A549 (cell line): Measurements from ENCODE around the gene TMEM200C. TPM values are rescaled to one million over a fixed set of nuclear protein-coding genes. Genes with fewer than 3 reads are reported as not detected.

Experiments
- ATAC-seq, 2 experiments: fragments of 200-7000 bp in 1 of 2; fragments of >200 bp in 1 of 2; cut with Nextera tagmentation in 1 of 2; cut with Tn5 transposase in 1 of 2; 3 replicates each; pipeline versions ENCODE4 v1.8.0 to v1.9.1; 2018 to 2020; ENCODE audit warnings: mild to moderate bottlenecking in 1 of 2, moderate library complexity in 1 of 2
- CTCF ChIA-PET: fragments of 300-600 bp; sonication (Branson Sonifier 250); formaldehyde crosslinking; extraction: SDS; loops from one replicate; lab custom pipeline; 2021; ENCODE audit warnings: antibody characterized with exemption, inconsistent platforms; lab: Yijun Ruan, JAX
- POLR2A ChIA-PET: fragments of 350-600 bp; formaldehyde crosslinking; extraction: SDS; loops from one replicate; lab custom pipeline; 2021; ENCODE audit warnings: antibody characterized with exemption, inconsistent platforms; lab: Yijun Ruan, JAX
- DNase-seq, 2 experiments: peaks; one replicate each; pipeline versions ENCODE4 v3.0.0 to v3.0.0-alpha.2; 2011 to 2016; ENCODE audit warnings: low read depth in 1 of 2, low spot score in 1 of 2
- FAIRE-seq: peaks from 2 replicates; lab custom pipeline; 2011; peaks lifted over from hg19 to GRCh38; lab: Jason Lieb, UNC
- H3K27ac ChIP-seq, 2 experiments: fragments of >200 bp; sonication (Bioruptor Twin); formaldehyde crosslinking; 3 replicates each; pipeline ENCODE4 v1.5.1; 2016 to 2017
- H3K4me1 ChIP-seq: fragments of >200 bp; sonication (Bioruptor Twin); formaldehyde crosslinking; 3 replicates; pipeline ENCODE4 v1.6.1; 2016
- H3K4me2 ChIP-seq: fragments of >200 bp; sonication (Bioruptor Twin); formaldehyde crosslinking; 3 replicates; pipeline ENCODE4 v1.6.1; 2016
- H3K4me3 ChIP-seq: fragments of >200 bp; sonication (Bioruptor Twin); formaldehyde crosslinking; 3 replicates; pipeline ENCODE4 v1.5.1; 2016
- H3K9me3 ChIP-seq: fragments of >200 bp; sonication (Bioruptor Twin); formaldehyde crosslinking; 3 replicates; pipeline ENCODE4 v1.6.1; 2016
- CBX2 ChIP-seq: fragments of 200-600 bp; sonication (generic); IDR thresholded peaks from 2 replicates; pipeline ENCODE4 v1.6.1; 2016; ENCODE audit warnings: low read depth, mild to moderate bottlenecking, borderline replicate concordance
- CHD2 ChIP-seq: fragments of 150-350 bp; IDR thresholded peaks from 2 replicates; pipeline ENCODE4 v1.6.1; 2014; ENCODE audit warnings: low read length; ENCODE audit not compliant: partially characterized antibody
- EP300 ChIP-seq, 2 experiments: fragments of >200 bp; sonication (Bioruptor Twin); formaldehyde crosslinking; IDR thresholded peaks; 2 replicates in 1 of 2; 3 replicates in 1 of 2; pipeline ENCODE4 v1.6.1; 2016 to 2017
- FOSB ChIP-seq: fragments of 250-450 bp; sonication (Bioruptor Pico); IDR thresholded peaks from 2 replicates; pipeline ENCODE4 v1.5.0; 2020; ENCODE audit warnings: mild to moderate bottlenecking, moderate library complexity
- FOSL2 ChIP-seq, 2 experiments: fragments of 450-650 bp in 1 of 2; fragments of >200 bp in 1 of 2; sonication (Bioruptor Twin) in 1 of 2; formaldehyde crosslinking; IDR thresholded peaks; 2 replicates each; pipeline versions ENCODE4 v1.5.0 to v1.6.1; 2016 to 2020; ENCODE audit warnings: mild to moderate bottlenecking in 1 of 2, moderate library complexity in 1 of 2
- GATA3 ChIP-seq: IDR thresholded peaks from 2 replicates; pipeline ENCODE4 v1.6.1; 2012; ENCODE audit warnings: borderline replicate concordance
- HDAC2 ChIP-seq: fragments of 200-600 bp; sonication (generic); IDR thresholded peaks from 2 replicates; pipeline ENCODE4 v1.6.1; 2016
- HOXB13 ChIP-seq: fragments of 250-450 bp; sonication (Bioruptor Pico); IDR thresholded peaks from 2 replicates; pipeline ENCODE4 v1.5.0; 2020; ENCODE audit warnings: low read depth, mild to moderate bottlenecking, moderate library complexity
- JUNB ChIP-seq: fragments of >200 bp; sonication (Bioruptor Twin); formaldehyde crosslinking; IDR thresholded peaks from 2 replicates; pipeline ENCODE4 v1.6.1; 2016
- KDM1A ChIP-seq: fragments of 200-600 bp; sonication (generic); IDR thresholded peaks from 2 replicates; pipeline ENCODE4 v1.6.1; 2016; ENCODE audit warnings: low read depth, mild to moderate bottlenecking
- KDM5A ChIP-seq: fragments of 200-600 bp; sonication (generic); IDR thresholded peaks from 2 replicates; pipeline ENCODE4 v1.6.1; 2016; ENCODE audit warnings: antibody characterized with exemption, mild to moderate bottlenecking
- MAZ ChIP-seq: fragments of 150-350 bp; IDR thresholded peaks from 2 replicates; pipeline ENCODE4 v1.6.1; 2014; ENCODE audit warnings: antibody characterized with exemption, low read depth, low read length, borderline replicate concordance
- MYC ChIP-seq: IDR thresholded peaks from 2 replicates; pipeline ENCODE4 v1.6.1; 2012; ENCODE audit warnings: mild to moderate bottlenecking, inconsistent platforms, low read length, improper control_type of control experiment, borderline replicate concordance
- NR3C1 ChIP-seq: fragments of >200 bp; sonication (Bioruptor Twin); formaldehyde crosslinking; IDR thresholded peaks from 3 replicates; pipeline ENCODE4 v1.6.1; 2017
- POLR2A ChIP-seq: IDR thresholded peaks from 2 replicates; pipeline ENCODE4 v1.6.1; 2012; ENCODE audit warnings: mild to moderate bottlenecking, low read length
- POLR2AphosphoS2 ChIP-seq: conservative IDR thresholded peaks from 2 replicates; pipeline ENCODE4 v1.6.1; 2012; ENCODE audit warnings: low read length, improper control_type of control experiment, inconsistent platforms
- RAD21 ChIP-seq, 2 experiments: fragments of >200 bp in 1 of 2; sonication (Bioruptor Twin) in 1 of 2; formaldehyde crosslinking in 1 of 2; IDR thresholded peaks in 1 of 2; conservative IDR thresholded peaks in 1 of 2; 2 replicates in 1 of 2; 3 replicates in 1 of 2; pipeline ENCODE4 v1.6.1; 2012 to 2018; ENCODE audit warnings: inconsistent platforms in 1 of 2
- RFX5 ChIP-seq: fragments of 450-650 bp; IDR thresholded peaks from 2 replicates; pipeline ENCODE4 v1.7.1; 2014; ENCODE audit warnings: antibody characterized with exemption, mild to moderate bottlenecking, moderate library complexity
- SREBF2 ChIP-seq: fragments of 450-650 bp; IDR thresholded peaks from 2 replicates; pipeline ENCODE4 v1.6.1; 2014; ENCODE audit warnings: mild to moderate bottlenecking, moderate library complexity
- ZFP36 ChIP-seq: fragments of 450-650 bp; IDR thresholded peaks from 2 replicates; pipeline ENCODE4 v1.6.1; 2014; ENCODE audit warnings: borderline replicate concordance; ENCODE audit not compliant: partially characterized antibody
- ZNF302 ChIP-seq: fragments of 250-450 bp; sonication (Bioruptor Pico); IDR thresholded peaks from 2 replicates; pipeline ENCODE4 v1.9.0; 2021; ENCODE audit warnings: inconsistent platforms, mild to moderate bottlenecking, moderate library complexity
- WGBS: methylation state at CpG from one replicate; pipeline ENCODE4 v1.1.6; 2017; ENCODE audit errors: missing lambda C conversion rate; 5-methylcytosine and 5-hydroxymethylcytosine counted together
- polyA plus RNA-seq, 4 experiments: library from polyadenylated mRNA; depleted of rRNA in 3 of 4; stranded (reverse); fragments of >200 nt; fragmentation: RNase III in 1 of 4; extraction: RNeasy Plus Mini Kit Qiagen cat#74134 plus additional on column Dnase treatment in 1 of 4; gene quantifications; 2 replicates in 3 of 4; 3 replicates in 1 of 4; pipeline ENCODE4 v1.2.3, GENCODE V29; 2011 to 2017
- TF ChIP-seq, protein P1 (sequence below): fragments of 250-450 bp; sonication (Bioruptor Pico); IDR thresholded peaks from 2 replicates; pipeline ENCODE4 v1.5.0; 2021; ENCODE audit warnings: mild to moderate bottlenecking, moderate library complexity, borderline replicate concordance
- TF ChIP-seq, protein P2 (sequence below): fragments of 150-350 bp; IDR thresholded peaks from 2 replicates; pipeline ENCODE4 v1.6.1; 2014; ENCODE audit warnings: low read depth, mild to moderate bottlenecking, low read length
- TF ChIP-seq, protein P3 (sequence below): IDR thresholded peaks from 2 replicates; pipeline ENCODE4 v1.6.1; 2012
- TF ChIP-seq, protein P4 (sequence below): fragments of >200 bp; sonication (Bioruptor Twin); formaldehyde crosslinking; IDR thresholded peaks from 3 replicates; pipeline ENCODE4 v1.6.1; 2016
- TF ChIP-seq, protein P5 (sequence below): fragments of 450-650 bp; IDR thresholded peaks from 2 replicates; pipeline ENCODE4 v1.6.1; 2014; ENCODE audit warnings: antibody characterized with exemption

The TMEM200C gene
- polyA plus RNA-seq, 2 of the 4 experiments (the other 2 are of a cell fraction): not detected

DNA sequence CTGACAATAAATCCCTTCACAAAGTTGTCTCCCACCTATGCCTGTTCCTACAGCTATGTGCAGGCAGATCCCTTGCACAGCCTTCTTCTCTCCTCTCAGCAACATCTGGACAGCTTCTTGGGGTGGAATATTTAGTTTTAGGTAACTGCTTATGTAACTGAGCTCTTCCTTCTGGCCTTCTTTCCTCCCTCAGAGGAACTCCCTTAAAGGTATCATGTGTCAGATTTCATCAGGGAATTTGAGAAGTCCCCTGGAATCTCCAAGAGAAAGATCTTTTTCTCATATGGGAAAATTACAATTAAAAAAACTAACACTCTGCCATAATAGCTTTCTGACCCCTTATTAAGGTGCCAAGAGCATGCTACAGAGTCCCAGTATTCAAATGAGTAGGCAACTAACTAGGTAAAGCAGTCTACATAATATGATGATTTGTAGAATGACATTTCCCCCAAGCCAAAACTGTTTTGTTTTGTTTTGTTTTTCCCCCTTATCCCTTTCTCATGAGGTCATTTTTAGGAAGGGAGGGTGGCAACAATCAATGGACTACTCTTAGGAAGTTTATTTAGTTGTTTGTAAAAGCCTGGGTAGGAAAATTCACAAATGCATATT lies 2.4 kb downstream of the TMEM200C start (continued):
- TF ChIP-seq EP300 (IDR thresholded peaks at IDR 0.05) (no peak), ZFP36 (no peak)

DNA sequence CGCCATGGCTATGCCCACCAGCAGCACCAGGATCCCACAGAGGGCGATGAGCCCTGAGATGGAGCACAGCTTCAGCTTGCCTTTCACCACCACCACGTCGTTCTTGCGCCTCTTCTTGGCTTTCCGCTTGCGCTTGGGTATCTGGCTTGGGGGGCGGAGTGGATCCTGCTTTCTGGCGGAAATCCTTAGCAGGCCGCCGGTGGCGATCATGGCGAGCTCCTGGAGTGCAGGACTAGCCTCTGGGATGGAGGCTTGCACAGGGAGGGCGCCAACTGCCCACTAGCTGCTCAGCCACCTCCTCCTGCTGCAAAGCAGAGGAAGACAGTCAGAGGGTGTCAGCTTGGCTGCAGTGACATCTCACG lies 3.5 kb downstream of the TMEM200C start:
- FAIRE-seq (no peak), ATAC-seq (no peak), DNase-seq (no peak)
- TF ChIP-seq KDM1A (no peak), FOSB (no peak), HOXB13 (no peak), JUNB (no peak), RFX5 (no peak), CHD2 (no peak), ZNF302 (CRISPR knock-in tag) (no peak), CBX2 (no peak), SREBF2 (no peak), MAZ (no peak), ZFP36 (no peak), RAD21 (conservative IDR thresholded peaks at IDR 0.05 in 1 of 2, IDR thresholded peaks at IDR 0.05 in 1 of 2) (no peak), NR3C1 (no peak), MYC (no peak)
- TF ChIP-seq, protein P1, sequence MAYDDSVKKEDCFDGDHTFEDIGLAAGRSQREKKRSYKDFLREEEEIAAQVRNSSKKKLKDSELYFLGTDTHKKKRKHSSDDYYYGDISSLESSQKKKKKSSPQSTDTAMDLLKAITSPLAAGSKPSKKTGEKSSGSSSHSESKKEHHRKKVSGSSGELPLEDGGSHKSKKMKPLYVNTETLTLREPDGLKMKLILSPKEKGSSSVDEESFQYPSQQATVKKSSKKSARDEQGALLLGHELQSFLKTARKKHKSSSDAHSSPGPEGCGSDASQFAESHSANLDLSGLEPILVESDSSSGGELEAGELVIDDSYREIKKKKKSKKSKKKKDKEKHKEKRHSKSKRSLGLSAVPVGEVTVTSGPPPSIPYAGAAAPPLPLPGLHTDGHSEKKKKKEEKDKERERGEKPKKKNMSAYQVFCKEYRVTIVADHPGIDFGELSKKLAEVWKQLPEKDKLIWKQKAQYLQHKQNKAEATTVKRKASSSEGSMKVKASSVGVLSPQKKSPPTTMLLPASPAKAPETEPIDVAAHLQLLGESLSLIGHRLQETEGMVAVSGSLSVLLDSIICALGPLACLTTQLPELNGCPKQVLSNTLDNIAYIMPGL (CRISPR knock-in tag): no peak
- TF ChIP-seq, protein P2, sequence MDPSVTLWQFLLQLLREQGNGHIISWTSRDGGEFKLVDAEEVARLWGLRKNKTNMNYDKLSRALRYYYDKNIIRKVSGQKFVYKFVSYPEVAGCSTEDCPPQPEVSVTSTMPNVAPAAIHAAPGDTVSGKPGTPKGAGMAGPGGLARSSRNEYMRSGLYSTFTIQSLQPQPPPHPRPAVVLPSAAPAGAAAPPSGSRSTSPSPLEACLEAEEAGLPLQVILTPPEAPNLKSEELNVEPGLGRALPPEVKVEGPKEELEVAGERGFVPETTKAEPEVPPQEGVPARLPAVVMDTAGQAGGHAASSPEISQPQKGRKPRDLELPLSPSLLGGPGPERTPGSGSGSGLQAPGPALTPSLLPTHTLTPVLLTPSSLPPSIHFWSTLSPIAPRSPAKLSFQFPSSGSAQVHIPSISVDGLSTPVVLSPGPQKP: no peak
- TF ChIP-seq, protein P3, sequence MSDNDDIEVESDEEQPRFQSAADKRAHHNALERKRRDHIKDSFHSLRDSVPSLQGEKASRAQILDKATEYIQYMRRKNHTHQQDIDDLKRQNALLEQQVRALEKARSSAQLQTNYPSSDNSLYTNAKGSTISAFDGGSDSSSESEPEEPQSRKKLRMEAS: no peak
- TF ChIP-seq, protein P4, sequence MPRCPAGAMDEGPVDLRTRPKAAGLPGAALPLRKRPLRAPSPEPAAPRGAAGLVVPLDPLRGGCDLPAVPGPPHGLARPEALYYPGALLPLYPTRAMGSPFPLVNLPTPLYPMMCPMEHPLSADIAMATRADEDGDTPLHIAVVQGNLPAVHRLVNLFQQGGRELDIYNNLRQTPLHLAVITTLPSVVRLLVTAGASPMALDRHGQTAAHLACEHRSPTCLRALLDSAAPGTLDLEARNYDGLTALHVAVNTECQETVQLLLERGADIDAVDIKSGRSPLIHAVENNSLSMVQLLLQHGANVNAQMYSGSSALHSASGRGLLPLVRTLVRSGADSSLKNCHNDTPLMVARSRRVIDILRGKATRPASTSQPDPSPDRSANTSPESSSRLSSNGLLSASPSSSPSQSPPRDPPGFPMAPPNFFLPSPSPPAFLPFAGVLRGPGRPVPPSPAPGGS: no peak
- peaks cover 6% of the 10 kb centered on the region; the same call in 2 of the 3 replicates for H3K4me1 ChIP-seq
- no peak overlapping the region for H3K4me2 ChIP-seq
- no peaks in the 10 kb centered on the region for H3K9me3 ChIP-seq
- POLR2A ChIA-PET: no interaction called here
- H3K27ac ChIP-seq: no peak overlapping the region
- 50% methylated on average over 10 of the region's 15 CpGs for WGBS
- no peak overlapping the region for H3K4me3 ChIP-seq
- CTCF ChIA-PET: interaction anchor here (0.7 to 2.5 kb wide), 7 partner anchors 12 to 1698 kb away, joined by 3 to 11 read pairs (median 3); no protein-coding TSS in a partner anchor

DNA sequence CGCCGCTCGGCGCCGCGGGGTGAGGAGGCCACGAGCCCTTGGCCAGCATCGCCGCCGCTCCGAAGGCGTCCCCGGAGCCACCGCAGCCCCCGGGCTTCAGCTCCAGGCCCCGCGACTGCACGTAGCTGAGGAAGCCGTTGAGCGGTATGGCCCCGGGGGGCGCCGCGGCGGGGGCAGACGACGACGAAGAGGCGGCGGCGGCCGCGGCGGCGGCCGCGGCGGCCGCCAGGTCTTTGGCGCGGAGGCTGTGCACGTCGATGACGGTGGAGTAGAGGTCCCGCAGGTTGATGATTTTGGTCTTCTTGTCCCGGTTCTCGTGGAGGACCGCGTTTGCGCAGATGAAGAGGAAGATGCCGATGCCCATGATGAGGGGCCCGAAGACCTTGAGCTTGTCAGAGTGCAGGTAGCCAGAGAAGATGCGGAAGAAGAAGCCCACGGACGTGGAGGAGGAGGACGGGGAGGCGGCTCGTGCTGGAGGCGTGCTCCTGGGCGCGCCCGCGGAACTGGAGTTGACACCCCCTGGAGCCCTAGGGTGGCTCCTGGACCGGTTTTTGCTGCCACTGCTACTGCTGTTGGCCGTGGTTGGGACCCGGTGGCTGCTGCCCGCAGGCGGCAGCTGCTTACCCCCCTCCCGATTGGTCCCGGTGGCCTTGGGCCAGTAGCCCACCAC lies 4.0 kb downstream of the TMEM200C start:
- CTCF ChIA-PET: interaction anchor here (0.5 to 2.5 kb wide), 12 partner anchors 8 to 1699 kb away, joined by 3 to 11 read pairs (median 4); no protein-coding TSS in a partner anchor
- ATAC-seq: no peak
- Histone ChIP-seq H3K27ac (no peak overlapping the region), H3K9me3 (no peaks in the 10 kb centered on the region)
- no peak for DNase-seq
- POLR2A ChIA-PET: no interaction called here
- TF ChIP-seq POLR2A (no peak), FOSL2 (IDR thresholded peaks at IDR 0.05) (no peak), FOSL2 (CRISPR knock-in tag; IDR thresholded peaks at IDR 0.05) (no peak), HDAC2 (no peak), POLR2AphosphoS2 (no peak), GATA3 (no peak), ZFP36 (no peak), KDM5A (no peak)
- TF ChIP-seq, protein P5, sequence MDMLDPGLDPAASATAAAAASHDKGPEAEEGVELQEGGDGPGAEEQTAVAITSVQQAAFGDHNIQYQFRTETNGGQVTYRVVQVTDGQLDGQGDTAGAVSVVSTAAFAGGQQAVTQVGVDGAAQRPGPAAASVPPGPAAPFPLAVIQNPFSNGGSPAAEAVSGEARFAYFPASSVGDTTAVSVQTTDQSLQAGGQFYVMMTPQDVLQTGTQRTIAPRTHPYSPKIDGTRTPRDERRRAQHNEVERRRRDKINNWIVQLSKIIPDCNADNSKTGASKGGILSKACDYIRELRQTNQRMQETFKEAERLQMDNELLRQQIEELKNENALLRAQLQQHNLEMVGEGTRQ: no peak
- TF ChIP-seq, protein P2: no peak
- TF ChIP-seq, all 56 proteins: peak for 0
- WGBS: 82% methylated on average over 21 of the region's 70 CpGs
- H3K4me2 ChIP-seq: peak overlapping the region; percentile 77
- FAIRE-seq: no peak
- H3K4me1 ChIP-seq: peaks cover 6% of the 10 kb centered on the region; the same call in 2 of the 3 replicates
- peak overlapping the region; percentile 34; the same call in 1 of the 3 replicates for H3K4me3 ChIP-seq
